ENCODE results near the gene SCIN.
"Not testable (repeated sequence)": the region's sequence is repeated elsewhere in the genome, so short reads cannot be mapped to it uniquely, and the experiment has no call there.

The SCIN gene

DNA sequence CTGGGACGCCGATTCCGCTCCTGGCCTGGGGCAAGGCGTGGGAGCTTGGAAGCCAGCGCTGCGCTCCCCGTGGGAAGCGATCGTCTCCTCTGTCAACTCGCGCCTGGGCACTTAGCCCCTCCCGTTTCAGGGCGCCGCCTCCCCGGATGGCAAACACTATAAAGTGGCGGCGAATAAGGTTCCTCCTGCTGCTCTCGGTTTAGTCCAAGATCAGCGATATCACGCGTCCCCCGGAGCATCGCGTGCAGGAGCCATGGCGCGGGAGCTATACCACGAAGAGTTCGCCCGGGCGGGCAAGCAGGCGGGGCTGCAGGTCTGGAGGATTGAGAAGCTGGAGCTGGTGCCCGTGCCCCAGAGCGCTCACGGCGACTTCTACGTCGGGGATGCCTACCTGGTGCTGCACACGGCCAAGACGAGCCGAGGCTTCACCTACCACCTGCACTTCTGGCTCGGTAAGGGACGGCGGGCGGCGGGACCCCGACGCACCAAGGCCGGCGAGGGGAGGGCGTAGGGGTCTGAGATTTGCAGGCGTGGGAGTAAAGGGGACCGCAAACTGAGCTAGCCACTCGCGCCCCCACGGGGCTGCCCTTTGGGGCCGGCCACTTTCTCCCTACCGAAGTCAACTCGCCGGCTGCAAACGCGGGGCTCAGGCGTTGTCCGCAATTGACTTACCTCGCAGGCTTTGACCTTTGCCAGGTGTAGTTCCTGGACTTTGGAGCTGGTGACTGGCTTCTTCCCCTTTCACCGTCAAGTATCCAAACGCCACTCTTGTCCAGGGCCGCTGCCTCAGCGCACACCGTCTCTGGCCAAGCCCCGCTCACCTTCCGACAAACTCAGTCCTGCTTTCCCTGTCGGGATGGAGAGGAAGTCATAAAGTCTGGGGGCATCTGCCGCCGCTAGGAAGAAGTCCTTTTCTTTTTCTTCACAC lies at the start of gene SCIN:
SCIN (plus strand) TSS at position 187 of the 928 bp plus-strand sequence; CDS start at position 254, 67 bp downstream.
- Histone ChIP-seq H3K9me3 (ENCODE audit: control insufficient read depth, insufficient read depth, low read length) (no peaks in the 10 kb centered on the region), H3K4me1 (ENCODE audit: insufficient read depth, low read length) (no peaks in the 10 kb centered on the region), H3K9ac (ENCODE audit: low read depth, low read length) (peak within 1 kb of the TSS; percentile 49), H3K36me3 (ENCODE audit: insufficient read depth, low read length) (no peaks in the 10 kb centered on the region)

DNA sequence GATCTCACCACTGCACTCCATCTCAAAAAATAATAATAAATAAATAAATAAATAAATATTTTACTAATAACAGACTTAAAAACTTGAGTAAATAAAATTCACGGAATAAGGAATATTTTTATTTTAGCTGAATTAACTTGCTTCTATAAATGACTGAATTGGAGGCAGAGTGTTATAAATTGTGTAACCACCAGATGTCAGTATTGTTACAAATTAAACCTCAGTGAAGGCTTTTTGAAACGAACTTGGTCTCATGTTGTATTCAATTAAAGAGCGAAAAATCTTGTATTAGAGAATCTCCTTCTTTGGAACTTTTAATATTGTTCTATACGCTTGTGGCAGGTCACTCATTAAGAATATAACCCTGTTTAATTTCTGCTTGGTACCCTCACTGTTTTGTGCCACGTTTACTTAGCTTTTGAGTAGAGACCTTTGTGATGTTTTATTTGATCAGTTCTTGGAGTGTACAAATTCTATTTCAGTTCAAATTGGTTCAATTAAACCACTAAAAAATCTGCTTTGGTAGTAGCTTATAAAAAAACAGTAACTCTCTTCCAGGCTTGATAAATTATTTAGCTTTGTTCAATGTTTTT lies 45.6 kb upstream of the SCIN start:
- Histone ChIP-seq H3K9me3 (ENCODE audit: control insufficient read depth, insufficient read depth, low read length) (no peaks in the 10 kb centered on the region), H3K9ac (ENCODE audit: low read depth, low read length) (no peak overlapping the region), H3K4me1 (ENCODE audit: insufficient read depth, low read length) (peaks cover 3% of the 10 kb centered on the region), H3K36me3 (ENCODE audit: insufficient read depth, low read length) (no peaks in the 10 kb centered on the region)

DNA sequence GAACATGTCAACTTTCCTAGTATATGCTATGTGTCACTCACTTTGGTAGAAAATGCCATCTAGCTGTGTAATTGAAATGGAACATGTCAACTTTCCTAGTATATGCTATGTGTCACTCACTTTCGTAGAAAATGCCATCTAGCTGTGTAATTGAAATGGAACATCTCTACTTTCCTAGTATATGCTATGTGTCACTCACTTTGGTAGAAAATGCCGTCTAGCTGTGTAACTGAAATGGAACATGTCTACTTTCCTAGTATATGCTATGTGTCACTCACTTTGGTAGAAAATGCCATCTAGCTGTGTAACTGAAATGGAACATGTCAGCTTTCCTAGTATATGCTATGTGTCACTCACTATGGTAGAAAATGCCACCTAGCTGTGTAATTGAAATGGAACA lies 43.8 kb upstream of the SCIN start:
- not testable (repeated sequence) for H3K36me3 ChIP-seq (ENCODE audit: insufficient read depth, low read length); H3K9ac ChIP-seq (ENCODE audit: low read depth, low read length); H3K9me3 ChIP-seq (ENCODE audit: control insufficient read depth, insufficient read depth, low read length)
- H3K4me1 ChIP-seq (ENCODE audit: insufficient read depth, low read length): peaks cover 13% of the 10 kb centered on the region

DNA sequence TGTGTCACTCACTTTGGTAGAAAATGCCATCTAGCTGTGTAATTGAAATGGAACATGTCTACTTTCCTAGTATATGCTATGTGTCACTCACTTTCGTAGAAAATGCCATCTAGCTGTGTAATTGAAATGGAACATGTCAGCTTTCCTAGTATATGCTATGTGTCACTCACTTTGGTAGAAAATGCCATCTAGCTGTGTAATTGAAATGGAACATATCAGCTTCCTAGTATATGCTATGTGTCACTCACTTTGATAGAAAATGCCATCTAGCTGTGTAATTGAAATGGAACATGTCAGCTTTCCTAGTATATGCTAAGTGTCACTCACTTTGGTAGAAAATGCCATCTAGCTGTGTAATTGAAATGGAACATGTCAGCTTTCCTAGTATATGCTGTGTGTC lies 42.9 kb upstream of the SCIN start:
- H3K9ac ChIP-seq (ENCODE audit: low read depth, low read length); H3K9me3 ChIP-seq (ENCODE audit: control insufficient read depth, insufficient read depth, low read length); H3K36me3 ChIP-seq (ENCODE audit: insufficient read depth, low read length): not testable (repeated sequence)
- peaks cover 13% of the 10 kb centered on the region for H3K4me1 ChIP-seq (ENCODE audit: insufficient read depth, low read length)

DNA sequence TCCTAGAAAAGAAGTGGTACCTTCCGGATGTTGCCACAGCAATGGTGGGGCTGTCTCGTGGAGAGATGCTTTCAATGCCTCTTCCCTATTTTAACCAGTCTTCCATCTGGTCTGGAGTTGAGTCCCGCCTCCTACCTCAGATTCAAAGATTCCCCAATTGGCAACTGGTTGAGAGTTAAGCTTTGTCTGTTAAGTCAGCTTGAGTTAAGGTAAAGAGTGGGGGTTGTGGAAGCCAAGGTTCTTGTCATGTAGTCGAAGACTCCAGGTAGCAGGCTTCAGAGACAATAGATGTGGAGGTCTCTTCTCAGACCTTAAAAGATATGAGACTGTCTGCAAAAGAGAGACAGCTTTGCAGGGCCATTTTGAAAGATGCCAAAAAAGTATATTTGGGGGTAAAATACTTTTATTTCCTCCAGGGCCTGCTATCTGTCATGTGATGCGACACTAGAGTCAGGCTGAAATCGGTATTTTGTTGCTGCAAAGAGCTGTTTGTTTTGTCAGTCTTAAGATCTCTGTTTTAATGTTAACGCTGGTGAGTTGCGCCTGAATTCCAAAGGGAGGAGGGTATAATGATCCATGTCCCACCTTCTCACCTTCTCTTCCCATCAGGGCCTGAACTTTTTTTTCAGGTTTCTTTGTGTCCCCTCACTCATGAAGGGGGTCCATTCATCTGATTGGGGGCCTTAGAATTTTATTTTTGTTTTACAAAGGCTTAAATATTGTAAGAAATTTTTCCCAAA lies 40.4 kb upstream of the SCIN start:
- H3K9me3 ChIP-seq (ENCODE audit: control insufficient read depth, insufficient read depth, low read length): no peaks in the 10 kb centered on the region
- no peaks in the 10 kb centered on the region for H3K36me3 ChIP-seq (ENCODE audit: insufficient read depth, low read length)
- peaks cover 13% of the 10 kb centered on the region for H3K4me1 ChIP-seq (ENCODE audit: insufficient read depth, low read length)
- H3K9ac ChIP-seq (ENCODE audit: low read depth, low read length): 0 out of 2 replicates have a peak overlapping the region, but pooled peaks have one; percentile 5

DNA sequence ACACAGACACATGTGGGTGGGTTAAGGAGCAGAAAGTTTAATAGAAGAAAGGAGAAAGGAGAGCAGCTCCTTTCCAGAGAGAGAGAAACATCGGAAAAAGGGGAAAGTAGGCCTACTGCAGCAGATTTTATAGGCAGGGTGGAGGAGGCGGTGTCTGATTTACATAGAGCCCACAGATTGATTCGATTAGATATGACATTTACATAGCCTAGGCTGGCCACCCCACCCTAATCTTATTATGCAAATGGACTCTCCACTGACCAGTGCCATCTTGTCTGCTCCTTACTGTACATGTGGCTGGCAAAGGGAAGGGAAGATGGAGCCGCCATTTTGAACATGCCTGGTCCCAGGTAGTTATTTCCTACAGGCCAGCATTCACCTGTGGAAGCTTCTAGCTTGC lies 38.7 kb upstream of the SCIN start:
- peaks cover 13% of the 10 kb centered on the region for H3K4me1 ChIP-seq (ENCODE audit: insufficient read depth, low read length)
- no peak overlapping the region for H3K9ac ChIP-seq (ENCODE audit: low read depth, low read length)
- peaks cover 8% of the 10 kb centered on the region; the same call in 1 of the 2 replicates for H3K9me3 ChIP-seq (ENCODE audit: control insufficient read depth, insufficient read depth, low read length)
- H3K36me3 ChIP-seq (ENCODE audit: insufficient read depth, low read length): no peaks in the 10 kb centered on the region

DNA sequence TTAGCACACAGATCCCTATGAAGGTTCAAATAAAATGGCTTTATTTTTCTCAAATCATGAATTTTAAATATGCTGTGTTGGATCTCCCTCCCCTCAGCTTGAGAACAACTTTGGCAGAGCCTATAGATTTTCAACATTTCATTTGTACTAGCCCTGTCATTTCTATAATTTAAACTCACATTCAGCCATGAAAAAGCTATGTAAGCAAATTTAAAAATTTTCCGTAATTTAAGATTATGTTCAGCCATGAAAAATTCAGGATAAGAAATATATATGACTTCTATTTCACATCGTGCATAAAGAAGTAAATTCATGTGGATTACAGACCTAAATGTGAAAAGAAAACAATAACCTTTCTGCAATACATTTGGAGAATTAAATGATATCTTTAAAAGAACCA lies 36.5 kb upstream of the SCIN start:
- peaks cover 13% of the 10 kb centered on the region for H3K4me1 ChIP-seq (ENCODE audit: insufficient read depth, low read length)

DNA sequence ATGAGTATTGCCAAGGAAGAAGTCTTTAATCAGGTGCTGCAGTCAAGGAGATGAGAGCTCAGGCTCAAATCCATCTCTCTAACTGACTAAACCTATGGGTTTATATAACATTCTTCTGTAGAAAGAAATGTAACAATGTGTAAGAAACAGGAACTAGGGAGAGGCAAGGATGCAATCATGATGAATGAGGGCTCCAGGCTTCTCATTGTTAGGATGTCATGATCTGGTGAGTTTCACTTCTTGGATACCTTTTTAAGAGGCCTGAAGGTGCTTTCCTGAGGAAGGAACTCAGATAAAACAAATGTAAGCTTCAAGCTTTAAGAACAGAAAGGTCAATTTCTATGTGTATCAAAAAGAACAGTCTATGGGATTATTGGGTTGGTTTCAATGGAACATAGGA lies 30.8 kb upstream of the SCIN start:
- Histone ChIP-seq H3K9me3 (ENCODE audit: control insufficient read depth, insufficient read depth, low read length) (peaks cover 12% of the 10 kb centered on the region; the same call in 1 of the 2 replicates), H3K4me1 (ENCODE audit: insufficient read depth, low read length) (no peaks in the 10 kb centered on the region; the same call in 1 of the 2 replicates)

More for the DNA sequence above, 36.5 kb upstream of the SCIN start:
- Histone ChIP-seq H3K9me3 (ENCODE audit: control insufficient read depth, insufficient read depth, low read length) (peaks cover 12% of the 10 kb centered on the region; the same call in 1 of the 2 replicates), H3K36me3 (ENCODE audit: insufficient read depth, low read length) (no peaks in the 10 kb centered on the region), H3K9ac (ENCODE audit: low read depth, low read length) (no peak overlapping the region)

DNA sequence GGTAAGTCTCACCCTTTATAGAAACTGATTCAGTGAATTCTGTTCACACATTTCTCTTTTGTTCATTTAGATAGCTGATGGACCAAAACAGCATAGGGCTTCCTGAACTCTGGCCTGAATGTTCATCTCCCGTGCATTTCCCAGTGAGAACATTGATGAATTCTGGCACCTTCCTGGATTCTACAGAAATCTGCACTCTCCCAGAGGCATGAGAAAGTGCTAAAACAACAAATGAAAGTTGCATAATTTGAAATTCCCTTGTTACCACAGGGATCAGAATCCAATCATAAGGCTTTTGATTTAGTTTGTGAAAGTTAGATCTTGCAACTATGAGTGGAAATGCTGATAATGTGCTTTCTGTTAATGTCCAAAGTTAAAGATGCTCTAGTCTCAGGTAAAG lies 29.7 kb upstream of the SCIN start:
- Histone ChIP-seq H3K36me3 (ENCODE audit: insufficient read depth, low read length) (no peaks in the 10 kb centered on the region), H3K9me3 (ENCODE audit: control insufficient read depth, insufficient read depth, low read length) (peaks cover 9% of the 10 kb centered on the region; the same call in 1 of the 2 replicates), H3K4me1 (ENCODE audit: insufficient read depth, low read length) (no peaks in the 10 kb centered on the region; the same call in 1 of the 2 replicates), H3K9ac (ENCODE audit: low read depth, low read length) (no peak overlapping the region)

More for the DNA sequence above, 30.8 kb upstream of the SCIN start:
- Histone ChIP-seq H3K9ac (ENCODE audit: low read depth, low read length) (no peak overlapping the region), H3K36me3 (ENCODE audit: insufficient read depth, low read length) (no peaks in the 10 kb centered on the region)

DNA sequence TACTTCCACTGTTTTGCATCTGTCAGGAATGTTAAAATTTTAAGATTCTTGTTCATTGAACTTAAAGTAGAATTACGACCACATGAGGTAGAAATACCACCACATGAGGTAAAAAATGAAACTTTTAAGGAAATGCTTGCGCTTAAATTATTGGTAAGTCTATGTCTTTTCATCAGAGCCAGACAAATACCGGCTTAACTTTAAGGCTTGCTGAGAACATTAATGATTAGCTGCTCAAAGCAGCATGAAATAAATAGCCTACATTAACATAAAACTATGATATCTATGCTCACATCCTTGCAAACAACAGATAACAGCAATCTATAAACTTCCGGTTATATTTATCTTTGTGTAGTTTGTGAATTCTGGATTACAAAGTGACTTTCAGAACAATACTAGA lies 26.9 kb upstream of the SCIN start:
- Histone ChIP-seq H3K4me1 (ENCODE audit: insufficient read depth, low read length) (no peaks in the 10 kb centered on the region; the same call in 1 of the 2 replicates), H3K9me3 (ENCODE audit: control insufficient read depth, insufficient read depth, low read length) (peaks cover 1% of the 10 kb centered on the region; the same call in 1 of the 2 replicates), H3K9ac (ENCODE audit: low read depth, low read length) (no peak overlapping the region), H3K36me3 (ENCODE audit: insufficient read depth, low read length) (no peaks in the 10 kb centered on the region)

DNA sequence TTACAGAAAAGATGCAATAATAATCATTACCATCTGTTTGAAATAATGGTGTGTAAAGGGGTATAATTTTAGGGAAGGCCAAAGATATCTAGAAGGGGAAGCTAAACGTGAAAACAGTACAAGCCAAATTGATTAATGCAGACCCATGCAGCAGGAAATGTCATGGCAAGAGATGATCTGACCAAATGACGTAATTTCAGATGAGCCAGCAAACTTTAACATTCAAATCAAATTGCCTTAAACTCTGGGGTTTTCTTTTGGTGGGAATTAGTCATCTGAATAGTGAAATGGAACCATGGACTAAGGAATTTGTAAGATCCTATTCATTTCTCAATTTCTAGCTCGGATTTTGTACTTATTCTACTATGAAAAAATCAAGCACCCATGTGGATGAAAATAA lies 21.4 kb upstream of the SCIN start:
- no peaks in the 10 kb centered on the region for H3K9me3 ChIP-seq (ENCODE audit: control insufficient read depth, insufficient read depth, low read length)
- no peak overlapping the region for H3K9ac ChIP-seq (ENCODE audit: low read depth, low read length)
- no peaks in the 10 kb centered on the region for H3K36me3 ChIP-seq (ENCODE audit: insufficient read depth, low read length)
- no peaks in the 10 kb centered on the region; the same call in 1 of the 2 replicates for H3K4me1 ChIP-seq (ENCODE audit: insufficient read depth, low read length)

DNA sequence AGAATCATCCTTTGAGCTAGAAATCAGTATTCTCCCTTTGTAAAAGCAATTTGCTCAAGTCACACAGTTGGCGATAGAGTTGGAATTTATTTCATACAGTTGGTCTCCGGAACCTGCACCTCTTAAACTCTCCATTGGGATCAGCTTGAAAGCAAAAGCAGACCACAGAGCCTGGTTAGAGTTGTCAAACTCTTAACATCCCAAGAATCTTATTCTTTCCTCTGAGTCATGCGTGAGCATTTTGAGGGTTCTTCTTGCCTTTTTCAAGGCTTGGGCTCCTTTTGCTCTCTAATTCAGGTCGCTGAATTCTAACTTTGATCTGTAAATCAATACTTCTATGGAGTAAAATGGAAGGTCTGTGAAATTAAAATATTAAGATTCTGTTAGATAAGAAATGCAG lies 19.6 kb upstream of the SCIN start:
- H3K4me1 ChIP-seq (ENCODE audit: insufficient read depth, low read length): no peaks in the 10 kb centered on the region

DNA sequence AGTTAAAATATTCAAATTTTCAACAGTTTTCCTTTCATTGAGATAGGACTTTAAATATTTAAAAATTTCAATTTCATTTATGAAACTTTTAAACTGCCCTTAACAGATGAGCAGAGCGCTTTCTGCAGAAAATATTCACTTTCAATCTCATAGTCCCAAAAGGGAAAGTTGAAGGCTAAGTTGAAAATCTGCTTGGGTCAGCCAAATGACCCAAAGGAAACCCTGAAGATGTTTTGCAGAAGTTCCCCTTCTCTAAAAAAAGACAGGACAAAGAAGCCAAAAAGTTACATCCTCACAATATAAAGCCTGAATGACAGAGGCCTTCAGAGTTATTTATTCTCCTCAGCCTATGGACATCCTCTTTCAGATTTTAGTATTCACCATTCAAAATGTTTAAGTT lies 17.6 kb upstream of the SCIN start:
- Histone ChIP-seq H3K9me3 (ENCODE audit: control insufficient read depth, insufficient read depth, low read length) (0 out of 2 replicates have a peak, but pooled peaks cover 4% of the 10 kb centered on the region), H3K36me3 (ENCODE audit: insufficient read depth, low read length) (no peaks in the 10 kb centered on the region), H3K9ac (ENCODE audit: low read depth, low read length) (no peak overlapping the region), H3K4me1 (ENCODE audit: insufficient read depth, low read length) (no peaks in the 10 kb centered on the region)

More for the DNA sequence above, 19.6 kb upstream of the SCIN start:
- no peaks in the 10 kb centered on the region for H3K9me3 ChIP-seq (ENCODE audit: control insufficient read depth, insufficient read depth, low read length)
- H3K9ac ChIP-seq (ENCODE audit: low read depth, low read length): no peak overlapping the region
- no peaks in the 10 kb centered on the region for H3K36me3 ChIP-seq (ENCODE audit: insufficient read depth, low read length)

DNA sequence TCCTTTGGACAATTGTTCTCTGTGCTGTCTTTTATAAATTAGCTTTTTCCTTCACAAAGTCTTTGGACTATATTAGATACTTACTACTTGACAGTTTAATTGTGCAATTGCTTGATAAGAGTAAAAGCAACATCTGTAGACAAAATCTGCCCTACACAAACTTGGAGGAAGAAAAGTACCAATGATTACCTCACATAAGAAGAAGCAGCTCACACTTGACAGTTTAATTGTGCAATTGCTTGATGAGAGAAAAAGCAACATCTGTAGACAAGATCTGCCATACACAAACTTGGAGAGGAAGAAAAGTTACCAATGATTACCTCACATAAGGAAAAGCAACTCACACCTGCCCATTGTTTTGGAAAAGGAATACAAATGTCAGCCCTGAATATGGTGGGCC lies 17.1 kb upstream of the SCIN start:
- no peaks in the 10 kb centered on the region for H3K4me1 ChIP-seq (ENCODE audit: insufficient read depth, low read length)

More for the DNA sequence above, 17.1 kb upstream of the SCIN start:
- no peaks in the 10 kb centered on the region for H3K36me3 ChIP-seq (ENCODE audit: insufficient read depth, low read length)
- no peak overlapping the region for H3K9ac ChIP-seq (ENCODE audit: low read depth, low read length)
- H3K9me3 ChIP-seq (ENCODE audit: control insufficient read depth, insufficient read depth, low read length): 0 out of 2 replicates have a peak, but pooled peaks cover 7% of the 10 kb centered on the region
